ENCODE results near the gene RASGRP3.

Gene RASGRP3

GRCh38 chr2:33532966-33533365, 56.5 kb downstream of the RASGRP3 start:
- no peak for TF ChIP-seq CTCF (IDR thresholded peaks at IDR 0.05; ENCODE audit: low read depth, low read length)
- no peak for DNase-seq (ENCODE audit: extremely low read depth, low read depth)

- no peak for DNase-seq (ENCODE audit: extremely low read depth, low read depth)
- TF ChIP-seq CTCF (IDR thresholded peaks at IDR 0.05; ENCODE audit: low read depth, low read length), result no peak
Measured at GRCh38 chr2:33535421-33535820, 59.0 kb downstream of the RASGRP3 start.

GRCh38 chr2:33541243-33541642, 64.8 kb downstream of the RASGRP3 start:
- DNase-seq (ENCODE audit: extremely low read depth, low read depth), result no peak

GRCh38 chr2:33550206-33550605, 73.8 kb downstream of the RASGRP3 start:
- no peak for DNase-seq (ENCODE audit: extremely low read depth, low read depth)

More at GRCh38 chr2:33541243-33541642, 64.8 kb downstream of the RASGRP3 start:
- no peak for TF ChIP-seq CTCF (IDR thresholded peaks at IDR 0.05; ENCODE audit: low read depth, low read length)

GRCh38 chr2:33552758-33553461, 76.5 kb downstream of the RASGRP3 start:
- TF ChIP-seq CTCF (IDR thresholded peaks at IDR 0.05; ENCODE audit: low read depth, low read length), result no peak

More at GRCh38 chr2:33550206-33550605, 73.8 kb downstream of the RASGRP3 start:
- no peak for TF ChIP-seq CTCF (IDR thresholded peaks at IDR 0.05; ENCODE audit: low read depth, low read length)

GRCh38 chr2:33555681-33556080, 79.2 kb downstream of the RASGRP3 start:
- TF ChIP-seq CTCF (IDR thresholded peaks at IDR 0.05; ENCODE audit: low read depth, low read length), result no peak
- no peak for DNase-seq (ENCODE audit: extremely low read depth, low read depth)

More at GRCh38 chr2:33552758-33553461, 76.5 kb downstream of the RASGRP3 start:
- no peak for DNase-seq (ENCODE audit: extremely low read depth, low read depth)

- TF ChIP-seq CTCF (IDR thresholded peaks at IDR 0.05; ENCODE audit: low read depth, low read length), result no peak
- no peak for DNase-seq (ENCODE audit: extremely low read depth, low read depth)
Measured at GRCh38 chr2:33559328-33559727, 82.9 kb downstream of the RASGRP3 start.
